CD4-positive, alpha-beta T cell (primary cell): ENCODE measurements around the gene ITLN2. TPM values are rescaled to one million over a fixed set of nuclear protein-coding genes. Genes with fewer than 3 reads are reported as not detected.
"Not testable (repeated sequence)": the region's sequence is repeated elsewhere in the genome, so short reads cannot be mapped to it uniquely, and the experiment has no call there.

Experiments used
- ATAC-seq: fragments of 200-7000 bp; cut with Tn5 transposase; one replicate; pipeline ENCODE4 v1.10.0; 2022; ENCODE audit warnings: mild to moderate bottlenecking; ENCODE audit not compliant: poor library complexity
- CTCF ChIA-PET: fragments of 350-600 bp; sonication (Branson Sonifier 250); formaldehyde crosslinking; loops from one replicate; lab custom pipeline; 2021; ENCODE audit warnings: antibody characterized with exemption, inconsistent platforms; lab: Charles Lee
- POLR2A ChIA-PET: fragments of 350-600 bp; sonication (Branson Sonifier 250); formaldehyde crosslinking; loops from one replicate; lab custom pipeline; 2021; ENCODE audit warnings: antibody characterized with exemption, inconsistent platforms; lab: Charles Lee
- DNase-seq, 14 experiments: peaks; one replicate each; pipeline ENCODE4 v3.0.0-alpha.2; 2013 to 2020; ENCODE audit warnings: mixed read lengths in 2 of 14
- H3K27ac ChIP-seq, 2 donors: one replicate each; pipeline versions ENCODE4 v1.5.1 to v1.7.0; 2013; ENCODE audit warnings: low read length in 2 of 2, low read depth in 1 of 2, mild to moderate bottlenecking in 1 of 2
- H3K27me3 ChIP-seq, 2 experiments: 1 replicate in 1 of 2; 2 replicates in 1 of 2; pipeline versions ENCODE4 v1.6.1 to v1.7.0; 2013; ENCODE audit warnings: low read length in 2 of 2, control low read depth in 1 of 2, mild to moderate bottlenecking in 1 of 2, moderate library complexity in 1 of 2; ENCODE audit not compliant: insufficient read depth in 2 of 2, control insufficient read depth in 1 of 2
- H3K36me3 ChIP-seq: one replicate; pipeline ENCODE4 v1.6.1; 2013; ENCODE audit warnings: low read length, control low read depth; ENCODE audit not compliant: insufficient read depth
- H3K4me1 ChIP-seq: one replicate; pipeline ENCODE4 v1.6.1; 2013; ENCODE audit warnings: low read length, control low read depth; ENCODE audit not compliant: insufficient read depth
- H3K4me3 ChIP-seq: one replicate; pipeline ENCODE4 v1.5.1; 2013; ENCODE audit warnings: mild to moderate bottlenecking, low read length, moderate library complexity
- H3K9me3 ChIP-seq, 2 experiments: 1 replicate in 1 of 2; 2 replicates in 1 of 2; pipeline versions ENCODE4 v1.6.1 to v1.7.0; 2013; ENCODE audit warnings: low read length in 2 of 2, mild to moderate bottlenecking in 2 of 2, control low read depth in 1 of 2, moderate library complexity in 1 of 2; ENCODE audit not compliant: control insufficient read depth in 1 of 2, insufficient read depth in 1 of 2
- H3K27ac Mint-ChIP-seq: one replicate; pipeline ENCODE4 v1.8.0; 2020; ENCODE audit warnings: mixed read lengths
- H3K27me3 Mint-ChIP-seq: one replicate; pipeline ENCODE4 v1.8.0; 2021; ENCODE audit warnings: mixed read lengths
- H3K36me3 Mint-ChIP-seq: one replicate; pipeline ENCODE4 v1.8.0; 2021; ENCODE audit warnings: low read depth, mixed read lengths
- H3K4me1 Mint-ChIP-seq: one replicate; pipeline ENCODE4 v1.8.0; 2021; ENCODE audit warnings: low read depth, mixed read lengths
- H3K4me3 Mint-ChIP-seq: one replicate; pipeline ENCODE4 v1.8.0; 2020; ENCODE audit warnings: mild to moderate bottlenecking, mixed read lengths
- H3K9me3 Mint-ChIP-seq: one replicate; pipeline ENCODE4 v1.8.0; 2020; ENCODE audit warnings: mixed read lengths
- CTCF ChIP-seq: fragments of 200-600 bp; IDR thresholded peaks from one replicate; pipeline ENCODE4 v1.8.0; 2022; ENCODE audit warnings: antibody characterized with exemption, mild to moderate bottlenecking
- intact Hi-C, 2 experiments: fragments of 100-400 bp; cut with DNase I in 1 of 2; cut with micrococcal nuclease in 1 of 2; formaldehyde crosslinking; loops; one replicate each; pipeline versions ENCODE4 v1.15.1 to v1.9.0; 2023 to 2025; cut with DNase I, micrococcal nuclease
- total RNA-seq, 174 experiments: library from RNA in 2 of 174; stranded (reverse) in 2 of 174; gene quantifications; one replicate each; pipeline ENCODE4 v1.2.3 and lab custom pipeline; 2021 to 2026

The ITLN2 gene
- total RNA-seq, 2 experiments from 2014 or later, result not detected

GRCh38 chr1:160907976-160908375 is 46.6 kb downstream of the ITLN2 start:
- POLR2A ChIA-PET, result no interaction called here
- Histone ChIP-seq H3K36me3 (no peaks in the 10 kb centered on the region), H3K9me3 (no peaks in the 10 kb centered on the region), H3K4me3 (no peak overlapping the region), H3K27me3 (no peaks in the 10 kb centered on the region), H3K4me1 (no peaks in the 10 kb centered on the region), H3K27ac (no peak overlapping the region)
- intact Hi-C loops, result no loop called here
- TF ChIP-seq CTCF, result no peak
- DNase-seq (no peak), ATAC-seq (no peak)
- Mint-ChIP-seq H3K9me3 (no peaks in the 10 kb centered on the region), H3K4me1 (no peaks in the 10 kb centered on the region), H3K4me3 (no peak overlapping the region), H3K36me3 (no peaks in the 10 kb centered on the region), H3K27me3 (no peaks in the 10 kb centered on the region), H3K27ac (no peak overlapping the region)
- CTCF ChIA-PET, result no interaction called here

- no peaks in the 10 kb centered on the region for H3K36me3 ChIP-seq
- Mint-ChIP-seq H3K27me3 (no peaks in the 10 kb centered on the region), H3K4me1 (no peaks in the 10 kb centered on the region), H3K4me3 (no peak overlapping the region), H3K27ac (no peak overlapping the region), H3K9me3 (no peaks in the 10 kb centered on the region), H3K36me3 (no peaks in the 10 kb centered on the region)
- TF ChIP-seq CTCF, result no peak
- H3K4me3 ChIP-seq, result no peak overlapping the region
- ATAC-seq (no peak), DNase-seq (no peak)
- H3K4me1 ChIP-seq, result no peaks in the 10 kb centered on the region
- intact Hi-C loops, result no loop called here
- ChIA-PET CTCF (no interaction called here), POLR2A (no interaction called here)
- no peaks in the 10 kb centered on the region for H3K27me3 ChIP-seq
- H3K9me3 ChIP-seq, result no peaks in the 10 kb centered on the region
- no peak overlapping the region for H3K27ac ChIP-seq
Measured at GRCh38 chr1:160905617-160905989, 49.0 kb downstream of the ITLN2 start.

- Mint-ChIP-seq H3K4me1 (no peaks in the 10 kb centered on the region), H3K4me3 (no peak overlapping the region), H3K36me3 (no peaks in the 10 kb centered on the region), H3K9me3 (no peaks in the 10 kb centered on the region), H3K27me3 (no peaks in the 10 kb centered on the region), H3K27ac (no peak overlapping the region)
- ChIA-PET CTCF (interaction anchor here (1.6 kb wide), 1 partner anchor 64 kb away, joined by 3 read pairs; no protein-coding TSS in a partner anchor), POLR2A (interaction anchor here (0.6 to 0.8 kb wide), 2 partner anchors 47 to 173 kb away, joined by 3 read pairs; no protein-coding TSS in a partner anchor)
- Histone ChIP-seq H3K36me3 (no peaks in the 10 kb centered on the region), H3K27ac (no peak overlapping the region), H3K9me3 (no peaks in the 10 kb centered on the region), H3K4me3 (no peak overlapping the region), H3K27me3 (no peaks in the 10 kb centered on the region), H3K4me1 (no peaks in the 10 kb centered on the region)
- ATAC-seq (no peak), DNase-seq (no peak)
- no peak for TF ChIP-seq CTCF
- intact Hi-C loops, result no loop called here
Measured at GRCh38 chr1:160904783-160905616, 49.6 kb downstream of the ITLN2 start.

- DNase-seq, H3K4me3 ChIP-seq, H3K27me3 Mint-ChIP-seq, ATAC-seq, H3K9me3 ChIP-seq, H3K27ac ChIP-seq, H3K4me1 ChIP-seq, H3K9me3 Mint-ChIP-seq, H3K27ac Mint-ChIP-seq, intact Hi-C loops, H3K4me3 Mint-ChIP-seq, H3K36me3 Mint-ChIP-seq, H3K36me3 ChIP-seq, H3K27me3 ChIP-seq, H3K4me1 Mint-ChIP-seq, POLR2A ChIA-PET: not testable (repeated sequence)
- CTCF ChIA-PET, result interaction anchor here (0.6 kb wide), 1 partner anchor 18 kb away, joined by 3 read pairs; no protein-coding TSS in a partner anchor
Measured at GRCh38 chr1:160902251-160902650, 52.4 kb downstream of the ITLN2 start.
